GM21619 (cell line): ENCODE results near the gene PNMT.
A peak's percentile ranks its signal among the peaks of the same experiment; 100 is the strongest.

ENCODE experiments used
- ATAC-seq: cut with Tn5 transposase; IDR thresholded peaks from one replicate; pipeline ENCODE4 v1.9.1; 2021; ENCODE audit not compliant: unreplicated experiment

PNMT gene

DNA sequence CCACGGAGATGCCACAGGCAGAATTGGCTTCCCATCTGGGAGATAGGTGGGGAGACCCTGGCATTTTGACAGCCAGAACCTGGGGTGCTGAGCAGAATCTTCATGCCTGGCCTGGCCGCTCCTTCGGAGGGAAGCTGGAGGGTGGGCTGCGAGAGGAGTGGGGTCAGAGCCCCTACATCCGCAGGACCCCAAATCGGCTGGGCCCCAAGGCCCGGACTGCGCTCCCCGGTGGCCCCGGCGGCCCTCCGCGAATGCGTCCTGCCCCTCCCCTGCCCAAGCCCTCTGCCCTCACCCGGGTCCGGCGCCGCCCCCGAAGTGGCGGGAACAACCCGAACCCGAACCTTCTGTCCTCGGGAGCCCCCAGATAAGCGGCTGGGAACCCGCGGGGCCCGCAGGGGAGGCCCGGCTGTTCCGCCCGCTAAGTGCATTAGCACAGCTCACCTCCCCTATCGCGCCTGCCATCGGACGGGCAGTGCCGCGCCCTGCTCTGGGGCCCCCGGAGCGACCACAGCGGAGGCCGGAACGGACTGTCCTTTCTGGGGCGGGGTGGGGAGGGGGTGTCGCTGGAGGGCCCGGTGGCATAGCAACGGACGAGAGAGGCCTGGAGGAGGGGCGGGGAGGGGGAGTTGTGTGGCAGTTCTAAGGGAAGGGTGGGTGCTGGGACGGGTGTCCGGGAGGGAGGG lies 850 bp upstream of the PNMT start:
- ATAC-seq = no peak

DNA sequence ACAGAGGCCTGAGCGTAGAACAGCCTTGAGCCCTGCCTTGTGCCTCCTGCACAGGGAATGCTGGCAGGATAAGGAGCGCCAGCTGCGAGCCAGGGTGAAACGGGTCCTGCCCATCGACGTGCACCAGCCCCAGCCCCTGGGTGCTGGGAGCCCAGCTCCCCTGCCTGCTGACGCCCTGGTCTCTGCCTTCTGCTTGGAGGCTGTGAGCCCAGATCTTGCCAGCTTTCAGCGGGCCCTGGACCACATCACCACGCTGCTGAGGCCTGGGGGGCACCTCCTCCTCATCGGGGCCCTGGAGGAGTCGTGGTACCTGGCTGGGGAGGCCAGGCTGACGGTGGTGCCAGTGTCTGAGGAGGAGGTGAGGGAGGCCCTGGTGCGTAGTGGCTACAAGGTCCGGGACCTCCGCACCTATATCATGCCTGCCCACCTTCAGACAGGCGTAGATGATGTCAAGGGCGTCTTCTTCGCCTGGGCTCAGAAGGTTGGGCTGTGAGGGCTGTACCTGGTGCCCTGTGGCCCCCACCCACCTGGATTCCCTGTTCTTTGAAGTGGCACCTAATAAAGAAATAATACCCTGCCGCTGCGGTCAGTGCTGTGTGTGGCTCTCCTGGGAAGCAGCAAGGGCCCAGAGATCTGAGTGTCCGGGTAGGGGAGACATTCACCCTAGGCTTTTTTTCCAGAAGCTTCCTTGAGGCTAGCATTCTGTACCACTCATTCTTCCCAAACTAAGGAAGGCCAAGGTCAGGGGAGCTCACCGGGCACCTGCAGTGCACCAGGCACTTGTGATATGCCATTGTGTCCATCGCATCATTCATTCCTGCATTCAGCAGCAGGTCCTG lies 1.9 kb downstream of the PNMT start:
- ATAC-seq = no peak

DNA sequence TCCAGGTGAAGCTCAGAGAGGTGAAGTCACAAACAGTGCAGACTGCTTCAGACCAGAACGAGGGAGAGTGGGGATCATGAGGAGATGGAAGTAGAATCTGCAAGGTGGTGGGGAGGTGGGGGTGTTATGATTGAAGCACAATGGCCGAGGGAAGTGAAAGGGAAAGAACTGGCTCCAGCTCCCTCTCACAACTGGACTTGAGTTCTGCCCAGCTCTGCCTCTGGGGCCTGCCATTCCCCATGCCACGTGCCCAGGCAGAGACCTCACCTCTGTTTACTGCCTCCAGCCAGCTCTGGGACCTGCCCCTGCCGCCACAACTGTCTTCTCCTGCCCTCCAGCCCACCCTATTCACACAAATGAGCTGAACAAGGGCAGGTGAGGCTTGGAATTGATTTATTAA lies 2.5 kb downstream of the PNMT start:
- no peak for ATAC-seq

DNA sequence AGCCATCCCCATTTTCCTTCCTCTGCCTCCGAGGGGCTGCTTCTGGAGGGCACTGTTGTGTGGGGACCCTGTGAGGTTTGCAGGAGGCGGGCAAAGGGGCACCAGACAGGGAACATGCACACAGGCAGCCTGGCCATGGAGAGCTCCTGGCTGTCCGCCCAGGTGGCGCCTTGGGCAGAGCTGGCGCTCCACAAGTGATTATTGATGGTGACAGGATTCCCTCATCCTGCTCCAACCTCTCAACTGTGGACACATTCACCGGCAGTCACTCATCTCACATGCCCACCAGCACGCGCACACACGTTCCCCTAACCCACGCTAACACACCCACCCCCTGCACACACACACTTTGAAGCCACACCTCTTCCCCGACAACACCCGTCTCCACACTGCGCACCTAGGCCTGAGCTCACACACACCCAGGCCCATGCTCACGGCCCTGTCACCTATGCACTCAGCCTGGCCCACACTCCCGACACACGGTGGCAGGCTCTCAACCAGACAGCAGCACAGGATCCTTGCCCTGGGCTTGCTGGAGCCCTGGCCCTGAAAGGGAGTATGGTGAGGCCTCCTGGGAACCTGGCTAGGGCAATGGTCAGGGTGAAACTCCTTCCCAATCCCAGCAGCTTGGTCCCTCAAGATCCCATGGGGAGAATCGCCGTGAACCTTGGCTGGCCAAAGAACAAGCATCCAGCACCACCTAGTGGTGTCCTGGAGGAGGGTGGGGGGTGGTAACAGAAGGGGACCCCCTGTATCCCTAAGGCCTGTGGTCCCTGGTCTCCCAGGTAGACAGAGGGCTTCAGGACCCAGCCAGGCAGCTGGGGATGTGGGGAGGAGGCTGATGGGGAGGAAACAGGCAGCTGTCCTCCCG lies 3.6 kb downstream of the PNMT start:
- no peak for ATAC-seq

GRCh38 chr17:39672522-39673334 lies 4.5 kb downstream of the PNMT start:
- ATAC-seq = no peak

DNA sequence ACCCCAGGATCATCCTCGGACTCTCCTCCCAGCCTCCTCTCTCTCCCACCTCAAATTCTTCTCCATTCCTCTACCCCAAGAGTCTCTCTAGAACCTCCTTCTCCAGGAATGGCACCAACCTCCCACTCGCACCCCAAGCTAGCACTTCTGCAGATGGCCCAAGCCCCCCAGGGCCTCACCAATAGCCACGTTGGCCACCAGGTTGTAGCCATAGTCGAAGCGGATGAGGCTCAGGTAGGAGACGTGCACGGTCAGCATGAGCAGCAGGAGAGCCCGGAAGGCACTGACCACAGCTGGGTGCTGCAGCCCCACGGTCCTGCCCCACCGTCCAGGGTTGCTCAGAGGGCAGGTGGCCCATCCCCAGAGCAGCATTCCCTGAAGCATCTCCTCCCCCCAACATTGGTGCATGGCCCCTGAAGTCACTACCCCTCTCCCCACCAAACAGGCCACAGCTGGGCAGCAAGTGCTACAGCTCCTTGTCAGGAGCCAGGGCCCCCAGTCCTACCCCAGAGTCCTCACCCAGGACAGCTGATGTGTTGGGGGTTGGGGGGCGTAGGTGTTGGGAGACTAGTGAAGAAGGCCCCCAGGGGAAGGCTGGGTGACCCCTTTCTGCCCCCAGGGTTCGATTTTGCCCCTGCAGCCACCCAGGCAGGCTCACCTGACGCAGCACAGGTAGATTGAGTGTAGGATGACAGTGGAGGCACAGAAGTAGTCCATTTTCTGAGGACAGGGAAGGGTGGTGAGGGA lies 5.3 kb downstream of the PNMT start:
- ATAC-seq = no peak

DNA sequence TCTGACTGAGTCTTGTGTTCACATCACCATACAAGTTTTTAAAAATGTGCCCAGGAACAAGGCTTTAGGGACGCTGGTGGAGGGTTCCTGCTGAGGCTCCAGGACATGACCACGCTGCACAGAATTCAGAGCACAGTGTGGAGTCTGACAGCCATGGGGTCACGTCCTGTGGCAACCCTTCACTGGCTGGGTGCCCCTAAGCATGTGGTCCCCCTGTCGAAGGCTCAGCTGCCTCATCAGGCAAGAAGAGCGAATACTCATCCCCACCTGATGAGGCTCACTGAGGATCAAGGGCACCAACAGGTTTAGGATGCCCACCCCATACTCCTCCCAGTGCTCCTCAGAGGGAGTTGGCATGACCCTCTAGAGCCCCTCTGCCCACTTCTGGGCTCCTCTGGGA lies 5.9 kb downstream of the PNMT start:
- ATAC-seq = no peak

- peak; percentile 43 for ATAC-seq
These were observed 6.6 kb downstream of the PNMT start for GRCh38 chr17:39674702-39675389.

- ATAC-seq = no peak
These were observed 7.3 kb downstream of the PNMT start for GRCh38 chr17:39675390-39676082.

GRCh38 chr17:39676198-39676819 lies 8.1 kb downstream of the PNMT start:
- ATAC-seq = no peak

DNA sequence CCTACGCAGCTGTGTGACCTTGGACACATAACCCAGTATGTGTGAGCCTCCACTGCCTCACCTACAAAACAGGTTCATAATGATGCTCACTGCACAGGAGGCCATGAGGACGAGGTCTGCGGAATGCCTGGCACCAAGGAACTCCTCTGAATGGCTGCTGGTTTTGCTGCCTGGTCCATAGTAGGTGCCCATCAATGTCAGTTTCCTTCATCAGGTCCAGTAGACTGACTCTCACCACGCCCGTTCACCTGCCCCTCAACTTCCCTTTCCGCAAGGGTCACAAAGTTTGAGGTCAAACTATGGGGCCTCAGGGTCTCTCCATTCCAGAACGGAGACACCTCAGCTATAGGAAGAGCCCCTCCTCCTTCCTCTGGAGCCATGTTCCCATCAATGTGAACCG lies 8.8 kb downstream of the PNMT start:
- no peak for ATAC-seq

DNA sequence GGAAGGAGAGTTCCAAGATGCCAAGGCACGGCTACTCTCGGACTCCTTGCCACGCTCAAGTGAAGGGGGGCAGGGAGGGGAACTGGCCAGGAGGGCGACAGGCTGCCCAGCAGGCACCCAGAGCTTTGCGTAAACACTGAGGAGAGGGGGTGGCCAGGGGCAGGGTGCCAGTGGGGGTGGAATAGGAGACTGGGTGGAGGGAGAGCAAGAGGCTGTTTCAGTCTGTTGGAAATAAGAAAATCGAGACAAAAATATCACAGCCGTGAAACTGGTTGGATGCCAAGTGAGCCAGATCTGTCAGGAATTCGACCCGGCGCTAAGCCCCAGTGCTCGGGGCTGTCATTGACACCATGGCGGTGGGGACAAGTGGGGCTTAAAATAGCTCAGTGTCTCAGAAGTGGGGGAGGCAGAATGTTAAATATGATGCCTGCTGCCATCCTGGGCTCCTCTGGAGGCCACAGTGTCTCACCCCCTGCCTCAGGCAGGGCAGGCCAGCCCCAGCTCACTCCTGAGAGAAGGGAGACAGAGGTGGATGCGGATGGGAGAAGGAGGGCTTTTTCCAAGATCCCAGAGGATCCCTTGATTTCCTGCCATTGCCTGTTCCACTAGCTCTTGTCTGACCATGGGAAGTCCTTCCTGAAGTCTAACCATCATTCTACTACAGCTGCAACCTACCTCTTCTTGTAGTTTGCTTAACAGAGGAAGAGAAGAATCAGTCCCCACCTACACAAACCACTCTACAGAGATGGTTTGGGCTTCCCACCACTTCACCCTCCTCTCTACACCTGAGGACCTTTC lies 9.5 kb downstream of the PNMT start:
- no peak for ATAC-seq

GRCh38 chr17:39678340-39679116 lies 10.3 kb downstream of the PNMT start:
- no peak for ATAC-seq

GRCh38 chr17:39679521-39680192 lies 11.4 kb downstream of the PNMT start:
- ATAC-seq = no peak

DNA sequence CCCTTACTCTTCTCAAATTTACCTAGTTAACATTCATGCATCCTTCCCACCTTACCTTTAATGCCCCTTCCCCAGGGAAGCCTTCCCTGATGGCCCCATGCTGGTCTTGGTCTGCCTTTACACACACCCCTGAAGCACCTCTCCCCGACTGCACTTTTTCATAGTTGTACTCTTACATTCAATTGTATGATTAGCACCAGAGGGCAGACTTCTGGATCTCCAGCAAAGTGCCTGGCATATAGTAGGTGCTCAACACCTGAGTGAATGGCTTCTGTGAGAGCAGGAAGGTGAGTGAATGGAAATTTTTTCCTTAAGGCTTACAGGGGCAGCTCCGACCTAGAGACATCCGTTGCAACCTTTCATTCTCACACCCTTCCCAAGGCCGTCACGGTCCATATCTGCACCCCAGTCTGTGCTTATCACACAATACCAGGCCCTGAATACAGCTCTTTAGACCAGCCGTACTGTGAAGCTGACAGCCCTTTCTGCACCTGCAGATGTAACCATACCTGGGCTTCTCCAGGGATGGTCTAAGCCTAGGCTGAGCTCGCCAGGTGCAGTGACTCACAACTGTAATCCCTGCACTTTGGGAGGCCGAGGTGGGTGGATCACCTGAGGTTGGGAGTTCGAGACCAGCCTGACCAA lies 15.2 kb downstream of the PNMT start:
- no peak for ATAC-seq
